COLO829 (cell line): ENCODE data around the gene CLCA2.
"Not testable (repeated sequence)": the region's sequence is repeated elsewhere in the genome, so short reads cannot be mapped to it uniquely, and the experiment has no call there.

Experiments
- DNase-seq: peaks from one replicate; pipeline ENCODE4 v3.0.0; 2012; ENCODE audit warnings: low spot score

CLCA2 gene

GRCh38 chr1:86477682-86478081 is 53.7 kb downstream of the CLCA2 start:
- no peak for DNase-seq

GRCh38 chr1:86478416-86479156 is 54.6 kb downstream of the CLCA2 start:
- DNase-seq = no peak

GRCh38 chr1:86481966-86482365 is 58.0 kb downstream of the CLCA2 start:
- DNase-seq = no peak

- DNase-seq = peak; percentile 87
These were observed 63.3 kb downstream of the CLCA2 start for GRCh38 chr1:86487131-86487810.

GRCh38 chr1:86487811-86488141 is 63.8 kb downstream of the CLCA2 start:
- DNase-seq = no peak

- no peak for DNase-seq
These were observed 65.4 kb downstream of the CLCA2 start for GRCh38 chr1:86489242-86489878.

GRCh38 chr1:86491171-86491950 is 67.4 kb downstream of the CLCA2 start:
- DNase-seq = peak; percentile 26

GRCh38 chr1:86498281-86498680 is 74.3 kb downstream of the CLCA2 start:
- no peak for DNase-seq

GRCh38 chr1:86499987-86500593 is 76.1 kb downstream of the CLCA2 start:
- peak; percentile 49 for DNase-seq

GRCh38 chr1:86500714-86501113 is 76.7 kb downstream of the CLCA2 start:
- DNase-seq = no peak

- DNase-seq = not testable (repeated sequence)
These were observed 78.2 kb downstream of the CLCA2 start for GRCh38 chr1:86502125-86502646.

GRCh38 chr1:86502721-86503405 is 78.9 kb downstream of the CLCA2 start:
- DNase-seq = no peak

GRCh38 chr1:86503406-86504136 is 79.6 kb downstream of the CLCA2 start:
- DNase-seq = no peak

GRCh38 chr1:86504137-86504479 is 80.1 kb downstream of the CLCA2 start:
- no peak for DNase-seq

GRCh38 chr1:86504895-86505563 is 81.1 kb downstream of the CLCA2 start:
- no peak for DNase-seq

GRCh38 chr1:86505564-86505902 is 81.6 kb downstream of the CLCA2 start:
- DNase-seq = no peak
